AG04449 (cell line): ENCODE results near the gene MCTS1.

Source experiments
- CTCF ChIA-PET: fragments of 350-600 bp; formaldehyde crosslinking; extraction: SDS; loops from one replicate; lab custom pipeline; 2021; ENCODE audit warnings: antibody characterized with exemption; lab: Yijun Ruan, JAX
- POLR2A ChIA-PET: fragments of 400-600, 350-600 bp; formaldehyde crosslinking; extraction: SDS; loops from one replicate; lab custom pipeline; 2020; ENCODE audit warnings: antibody characterized with exemption, inconsistent platforms; lab: Yijun Ruan, JAX
- DNase-seq: peaks from one replicate; pipeline ENCODE4 v3.0.0-alpha.2; 2010; ENCODE audit warnings: low read depth, low spot score
- H3K4me3 ChIP-seq: 2 replicates; pipeline ENCODE4 v1.5.1; 2011; ENCODE audit warnings: low read depth, mild to moderate bottlenecking, control low read depth, low read length
- TF ChIP-seq, protein P1 (sequence below): IDR thresholded peaks from one replicate; pipeline ENCODE4 v1.5.1; 2011; ENCODE audit warnings: mild to moderate bottlenecking, moderate library complexity, low read length, control low read depth, inconsistent platforms; ENCODE audit not compliant: insufficient read depth; ENCODE audit errors: missing control alignments

The MCTS1 gene, protein sequence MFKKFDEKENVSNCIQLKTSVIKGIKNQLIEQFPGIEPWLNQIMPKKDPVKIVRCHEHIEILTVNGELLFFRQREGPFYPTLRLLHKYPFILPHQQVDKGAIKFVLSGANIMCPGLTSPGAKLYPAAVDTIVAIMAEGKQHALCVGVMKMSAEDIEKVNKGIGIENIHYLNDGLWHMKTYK

DNA sequence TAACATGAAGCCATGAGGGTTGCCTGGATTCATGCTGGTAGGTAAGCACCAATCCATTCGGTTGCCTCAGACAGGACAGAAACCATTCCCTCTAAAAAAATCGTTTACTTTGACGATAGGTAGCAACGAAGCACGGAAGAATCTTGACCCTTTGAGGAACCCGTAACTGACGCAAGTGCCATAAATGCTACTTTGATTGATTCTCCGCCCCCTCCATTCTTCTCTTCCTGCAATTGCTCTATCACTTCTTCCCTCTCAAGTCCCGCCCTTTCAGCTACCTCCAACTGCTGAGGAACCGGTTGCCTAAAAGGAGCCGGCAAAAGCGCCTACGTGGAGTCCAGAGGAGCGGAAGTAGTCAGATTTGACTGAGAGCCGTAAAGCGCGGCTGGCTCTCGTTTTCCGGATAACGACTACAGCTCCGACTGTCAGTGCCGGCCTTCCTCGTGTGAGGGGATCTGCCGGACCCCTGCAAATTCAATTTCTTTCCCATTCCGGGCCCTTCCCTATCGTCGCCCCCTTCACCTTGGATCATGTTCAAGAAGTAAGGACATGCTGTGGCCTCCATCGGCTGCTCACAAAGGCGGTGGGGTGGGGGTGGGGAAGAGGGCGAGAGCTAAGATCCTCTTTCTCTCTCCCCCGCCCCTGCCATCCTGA is at the start of gene MCTS1:
TSS of gene MCTS1 (plus strand) at position 395 of the 654 bp plus-strand sequence. CDS start at position 531, 136 bp downstream.
- ChIA-PET POLR2A (interaction anchor here (0.7 to 1.6 kb wide), 3 partner anchors 19 to 1095 kb away, joined by 3 to 12 read pairs (median 5); partner anchors contain the start of gene CUL4B), CTCF (interaction anchor here (1.0 to 2.0 kb wide), 3 partner anchors 105 to 186 kb away, joined by 3 to 4 read pairs (median 3); no protein-coding TSS in a partner anchor)
- peak; percentile 85 for DNase-seq
- TF ChIP-seq, protein P1, sequence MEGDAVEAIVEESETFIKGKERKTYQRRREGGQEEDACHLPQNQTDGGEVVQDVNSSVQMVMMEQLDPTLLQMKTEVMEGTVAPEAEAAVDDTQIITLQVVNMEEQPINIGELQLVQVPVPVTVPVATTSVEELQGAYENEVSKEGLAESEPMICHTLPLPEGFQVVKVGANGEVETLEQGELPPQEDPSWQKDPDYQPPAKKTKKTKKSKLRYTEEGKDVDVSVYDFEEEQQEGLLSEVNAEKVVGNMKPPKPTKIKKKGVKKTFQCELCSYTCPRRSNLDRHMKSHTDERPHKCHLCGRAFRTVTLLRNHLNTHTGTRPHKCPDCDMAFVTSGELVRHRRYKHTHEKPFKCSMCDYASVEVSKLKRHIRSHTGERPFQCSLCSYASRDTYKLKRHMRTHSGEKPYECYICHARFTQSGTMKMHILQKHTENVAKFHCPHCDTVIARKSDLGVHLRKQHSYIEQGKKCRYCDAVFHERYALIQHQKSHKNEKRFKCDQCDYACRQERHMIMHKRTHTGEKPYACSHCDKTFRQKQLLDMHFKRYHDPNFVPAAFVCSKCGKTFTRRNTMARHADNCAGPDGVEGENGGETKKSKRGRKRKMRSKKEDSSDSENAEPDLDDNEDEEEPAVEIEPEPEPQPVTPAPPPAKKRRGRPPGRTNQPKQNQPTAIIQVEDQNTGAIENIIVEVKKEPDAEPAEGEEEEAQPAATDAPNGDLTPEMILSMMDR = no peak
- H3K4me3 ChIP-seq = peak within 1 kb of the TSS; percentile 67

DNA sequence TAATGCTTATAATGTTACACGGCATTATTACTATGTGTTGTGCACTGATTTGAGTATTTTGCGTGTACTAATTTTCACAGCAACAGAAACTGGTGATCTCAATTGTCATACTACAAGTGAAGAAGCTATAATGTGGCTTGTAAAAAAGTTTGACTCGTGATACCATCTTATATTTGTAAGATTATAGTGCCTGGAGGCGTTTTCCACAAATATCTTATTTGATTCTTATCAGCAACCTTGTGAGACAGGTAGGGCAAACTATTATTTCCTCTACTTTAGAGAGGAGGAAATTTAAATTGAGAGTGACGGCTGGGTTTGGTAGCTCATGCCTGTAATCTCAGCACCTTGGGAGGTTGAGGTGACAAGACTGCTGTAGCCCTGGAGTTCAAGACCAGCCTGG is 47.6 kb upstream of the MCTS1 start:
- CTCF ChIA-PET = no interaction called here
- peak overlapping the region; percentile 33 for H3K4me3 ChIP-seq
- POLR2A ChIA-PET = no interaction called here
- no peak for DNase-seq
- TF ChIP-seq, protein P1 = no peak

DNA sequence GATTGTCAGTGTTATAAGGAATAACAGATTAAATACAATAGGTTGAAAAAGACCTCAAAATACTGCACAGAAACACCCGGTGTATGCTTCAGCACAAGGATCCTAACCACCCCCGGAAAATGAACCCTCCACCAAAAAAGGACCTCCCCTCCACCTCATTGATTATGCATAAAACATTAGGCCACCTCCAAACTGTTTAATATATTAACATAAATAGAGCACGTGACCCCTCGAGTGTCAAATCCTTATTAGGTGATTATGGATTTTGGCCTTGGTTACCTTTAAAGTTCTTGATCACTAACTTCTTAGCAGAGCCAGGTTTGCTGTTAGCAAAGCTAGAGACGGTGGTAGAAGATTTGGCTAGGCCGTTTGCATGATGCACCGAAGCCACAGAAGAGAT is 44.1 kb upstream of the MCTS1 start:
- DNase-seq = no peak
- ChIA-PET CTCF (no interaction called here), POLR2A (interaction anchor here (2.0 to 2.8 kb wide), 2 partner anchors 10 to 44 kb away, joined by 12 to 28 read pairs; partner anchors contain the start of gene MCTS1)
- TF ChIP-seq, protein P1 = no peak
- peak overlapping the region; percentile 73 for H3K4me3 ChIP-seq

DNA sequence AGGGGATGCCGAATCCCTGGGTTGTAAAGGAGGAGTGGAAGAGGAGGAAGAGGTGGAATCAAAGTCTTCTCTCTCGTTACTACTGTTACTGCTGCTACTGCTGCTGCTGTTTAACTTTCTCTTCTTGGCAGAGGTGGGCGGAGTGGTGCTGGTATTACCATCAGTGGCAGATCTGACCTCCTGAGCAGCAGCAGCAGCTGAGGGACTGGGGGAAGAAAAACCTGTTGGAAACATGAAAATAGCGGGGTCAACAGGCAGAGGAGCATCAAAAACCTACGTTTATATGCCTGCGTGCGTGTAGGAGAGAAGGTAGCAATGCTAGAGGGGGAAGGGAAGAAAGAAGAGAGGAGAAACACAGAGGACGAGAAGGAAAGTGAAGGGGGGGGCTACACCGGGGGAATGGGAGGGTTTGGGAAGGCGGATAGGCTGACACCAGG is 43.5 kb upstream of the MCTS1 start:
- TF ChIP-seq, protein P1 = no peak
- CTCF ChIA-PET = no interaction called here
- no peak for DNase-seq
- peak overlapping the region; percentile 73 for H3K4me3 ChIP-seq
- POLR2A ChIA-PET = interaction anchor here (2.0 to 2.8 kb wide), 2 partner anchors 11 to 44 kb away, joined by 12 to 28 read pairs; partner anchors contain the start of gene MCTS1

DNA sequence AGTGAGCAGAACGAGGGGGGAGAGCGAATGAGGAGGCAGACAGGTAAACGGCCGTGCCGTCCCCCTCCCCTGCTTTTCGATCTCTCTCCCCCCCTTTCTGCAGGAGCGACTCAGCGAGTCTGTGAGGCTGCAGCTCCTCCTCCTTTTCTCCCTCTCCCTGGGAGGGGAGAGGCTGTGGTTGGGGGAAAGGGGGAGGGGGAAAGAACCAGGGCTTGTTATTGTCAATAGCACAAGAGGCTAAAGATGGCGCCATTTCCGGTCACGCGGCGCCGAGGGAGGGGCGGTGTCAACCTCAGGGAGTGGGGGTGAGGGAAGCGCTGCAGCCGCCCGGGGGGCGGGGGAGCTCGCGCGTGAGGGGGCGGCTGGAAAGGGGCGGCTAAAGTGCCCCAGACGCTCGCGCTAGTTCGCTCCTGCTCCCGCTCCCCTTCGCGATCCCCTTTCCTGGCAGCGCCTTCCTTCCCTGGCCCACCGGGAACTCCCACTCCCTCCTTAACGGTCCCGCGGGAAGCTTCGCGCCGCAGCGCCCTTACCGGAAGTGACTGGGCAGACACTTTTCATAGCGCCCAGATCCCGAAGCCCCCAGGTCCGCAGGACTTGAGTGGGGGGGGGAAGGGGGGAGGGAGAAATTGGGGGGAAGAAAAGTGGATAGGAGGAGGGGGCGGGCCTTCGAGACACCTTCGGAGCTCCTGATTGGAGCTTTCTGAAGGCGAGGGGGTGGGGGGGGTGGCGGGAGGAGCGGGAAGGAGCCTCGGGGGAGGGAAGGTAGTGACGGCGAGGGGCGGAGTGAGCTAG is 42.9 kb upstream of the MCTS1 start, which contains the start of gene CUL4B:
TSS of gene CUL4B (minus strand) at position 121 of the 792 bp plus-strand sequence. CDS start 324 bp downstream, outside the sequence.
- ChIA-PET CTCF (no interaction called here), POLR2A (interaction anchor here (0.6 to 2.8 kb wide), 5 partner anchors 11 to 174 kb away, joined by 3 to 28 read pairs (median 3); partner anchors contain the start of gene MCTS1)
- TF ChIP-seq, protein P1 = no peak
- peak; percentile 83 for DNase-seq
- H3K4me3 ChIP-seq = peak within 1 kb of the TSS; percentile 73
